GM19452 (cell line): ENCODE data around the gene SIDT2.

Experiments
- ATAC-seq: cut with Tn5 transposase; IDR thresholded peaks from one replicate; pipeline ENCODE4 v1.9.1; 2021; ENCODE audit not compliant: unreplicated experiment

Gene SIDT2

GRCh38 chr11:117220568-117220967 lies 42.0 kb downstream of the SIDT2 start:
- no peak for ATAC-seq

GRCh38 chr11:117220999-117221774 lies 42.6 kb downstream of the SIDT2 start:
- ATAC-seq = no peak

GRCh38 chr11:117221775-117222517 lies 43.4 kb downstream of the SIDT2 start:
- ATAC-seq = no peak

GRCh38 chr11:117222991-117223740 lies 44.6 kb downstream of the SIDT2 start:
- ATAC-seq = no peak

GRCh38 chr11:117223741-117224689 lies 45.5 kb downstream of the SIDT2 start:
- no peak for ATAC-seq

- no peak for ATAC-seq
Measured at GRCh38 chr11:117225553-117226170, 47.1 kb downstream of the SIDT2 start.

- peak; percentile 49 for ATAC-seq
Measured at GRCh38 chr11:117226388-117227385, 48.1 kb downstream of the SIDT2 start.

- no peak for ATAC-seq
Measured at GRCh38 chr11:117228091-117228490, 49.5 kb downstream of the SIDT2 start.

GRCh38 chr11:117229411-117229810 lies 50.9 kb downstream of the SIDT2 start:
- no peak for ATAC-seq

- ATAC-seq = no peak
Measured at GRCh38 chr11:117229931-117230285, 51.4 kb downstream of the SIDT2 start.

- ATAC-seq = peak; percentile 38
Measured at GRCh38 chr11:117230286-117230961, 51.9 kb downstream of the SIDT2 start.

GRCh38 chr11:117230999-117231841 lies 52.7 kb downstream of the SIDT2 start:
- ATAC-seq = no peak

- no peak for ATAC-seq
Measured at GRCh38 chr11:117231842-117232091, 53.2 kb downstream of the SIDT2 start, which contains the start of gene PCSK7. TSS of gene PCSK7 (minus strand) at chr11:117232073. CDS start at chr11:117229844, 2,229 bp downstream.

GRCh38 chr11:117232092-117232878 lies 53.7 kb downstream of the SIDT2 start, which contains the start of gene RNF214:
TSS of gene RNF214 (plus strand) at chr11:117232671. CDS start at chr11:117234273, 1,602 bp downstream.
- peak; percentile 65 for ATAC-seq

- ATAC-seq = no peak
Measured at GRCh38 chr11:117232911-117233409, 54.4 kb downstream of the SIDT2 start.

GRCh38 chr11:117238221-117238620 lies 59.7 kb downstream of the SIDT2 start:
- ATAC-seq = no peak
